Stimulated activated CD4-positive, alpha-beta T cell treated with anti-CD3 and anti-CD28 coated beads, TNF-alpha, amount 100 ng/mL, for 48 hours (primary cell): Measurements from ENCODE around the gene SLC10A6.

Source experiments
- DNase-seq, 3 donors: peaks; one replicate each; pipeline ENCODE4 v3.0.0-alpha.2; 2020; ENCODE audit warnings: low read depth in 3 of 3

SLC10A6 gene

DNA sequence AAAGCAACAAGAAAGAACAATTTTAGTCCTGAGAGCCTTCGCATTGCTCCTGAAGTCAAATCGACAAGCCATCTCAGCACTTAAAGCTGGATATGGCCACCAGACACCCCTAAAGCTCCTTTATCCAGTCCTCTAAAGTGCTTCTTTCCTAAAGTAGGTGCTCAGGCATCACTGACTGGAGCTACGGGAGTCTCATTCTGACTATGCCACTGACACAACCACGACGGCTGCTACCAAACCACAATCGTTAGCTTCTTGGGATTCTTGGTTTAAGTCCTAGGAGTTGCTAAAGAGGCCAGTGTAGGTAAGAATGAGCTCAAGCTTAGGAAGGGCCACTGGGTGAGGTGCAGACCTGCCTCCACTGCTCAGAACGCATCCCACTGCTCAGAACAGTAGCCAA, 1.0 kb downstream of the SLC10A6 start:
- no peak for DNase-seq

DNA sequence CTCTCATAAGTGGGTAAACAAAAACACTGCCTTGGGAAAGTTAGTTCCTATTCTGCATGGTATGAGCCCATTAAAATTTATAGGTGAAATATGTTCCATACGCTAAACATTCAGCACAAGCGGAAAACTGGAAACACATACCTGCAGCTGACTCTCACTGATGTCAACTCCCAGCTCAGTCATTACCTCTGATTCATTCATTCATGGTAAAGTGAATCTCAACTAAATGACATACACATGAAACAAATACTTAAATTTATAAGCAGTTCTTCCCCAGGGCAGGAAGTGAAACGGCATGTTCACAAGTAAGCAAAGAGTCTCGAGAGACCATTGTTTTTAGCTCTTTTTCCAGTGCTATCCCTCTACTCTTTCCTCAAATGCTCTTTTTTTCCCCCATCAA, 1.6 kb downstream of the SLC10A6 start:
- no peak for DNase-seq

DNA sequence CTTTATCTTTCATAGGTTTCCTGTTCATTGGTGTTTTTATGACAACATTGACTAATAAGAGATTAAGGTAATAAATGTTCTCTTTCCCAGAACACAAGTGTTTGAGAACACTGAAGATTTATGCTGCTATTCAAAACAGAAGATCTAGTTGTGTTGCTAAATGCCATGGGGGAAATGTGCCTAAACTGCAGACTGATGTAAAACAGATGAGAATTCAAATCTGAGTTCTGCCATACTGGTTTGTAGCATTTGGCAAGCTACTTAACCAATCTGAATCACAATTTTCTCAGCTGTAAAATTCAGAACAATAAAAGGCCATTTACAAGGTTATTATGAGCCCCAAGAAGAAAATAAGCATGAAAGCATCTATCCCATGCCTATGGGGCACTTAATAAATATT, 2.3 kb downstream of the SLC10A6 start:
- DNase-seq = no peak

DNA sequence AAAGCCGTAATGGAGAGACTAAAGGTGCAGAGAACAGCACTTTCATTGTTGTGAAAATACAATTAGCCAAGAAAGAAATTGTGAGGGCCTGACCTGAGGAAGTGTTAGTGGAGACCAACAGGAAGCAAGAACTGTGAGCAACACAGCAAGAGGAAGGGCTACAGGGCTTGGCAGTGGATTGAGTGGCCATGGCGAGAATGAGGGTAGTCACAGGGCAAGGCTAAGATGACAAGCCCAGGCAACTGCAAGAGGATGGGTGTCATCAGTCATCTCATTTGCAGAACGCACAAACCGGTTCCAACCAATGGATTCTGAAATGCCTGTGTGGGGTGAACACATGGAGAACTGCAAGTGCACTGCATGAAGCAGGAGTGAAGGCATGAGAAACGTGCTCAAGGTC, 3.6 kb downstream of the SLC10A6 start:
- DNase-seq = no peak

DNA sequence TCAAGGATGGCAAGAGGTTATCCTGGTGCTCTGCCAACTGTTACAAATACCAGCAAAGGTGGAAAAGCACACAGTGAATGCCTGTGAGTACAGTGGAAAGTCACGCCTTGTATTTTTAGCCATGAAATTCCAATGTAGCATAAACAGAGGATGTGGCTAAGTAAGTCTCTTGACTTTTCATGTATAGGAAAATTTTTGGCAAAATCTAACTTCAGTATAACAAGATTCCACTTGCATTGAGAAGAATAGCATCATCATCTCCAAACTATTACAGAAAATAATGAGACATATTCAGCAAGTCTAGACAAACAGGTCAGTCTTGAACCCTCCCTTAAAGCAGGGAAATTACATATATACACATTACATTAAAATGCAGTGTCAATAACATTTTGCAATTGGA, 7.9 kb downstream of the SLC10A6 start:
- DNase-seq = no peak

DNA sequence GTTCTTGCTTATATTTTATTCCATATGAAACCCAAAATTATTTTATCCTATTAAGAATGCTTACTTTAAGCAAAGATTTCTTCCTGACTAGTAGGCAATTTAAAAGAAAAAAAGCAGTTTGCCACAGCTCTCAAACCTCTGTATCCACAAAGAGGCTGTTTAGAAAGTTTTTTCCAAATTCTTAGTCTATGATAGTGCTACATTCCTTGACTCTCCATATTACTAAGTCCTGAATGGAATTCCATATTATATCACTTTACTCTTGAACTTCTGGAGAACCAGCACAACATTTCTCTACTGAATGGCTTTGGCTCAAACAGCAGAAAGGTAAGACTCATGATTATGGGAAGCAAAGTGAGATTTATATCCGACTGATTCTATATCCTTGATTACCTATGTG, 8.3 kb downstream of the SLC10A6 start:
- DNase-seq = no peak

DNA sequence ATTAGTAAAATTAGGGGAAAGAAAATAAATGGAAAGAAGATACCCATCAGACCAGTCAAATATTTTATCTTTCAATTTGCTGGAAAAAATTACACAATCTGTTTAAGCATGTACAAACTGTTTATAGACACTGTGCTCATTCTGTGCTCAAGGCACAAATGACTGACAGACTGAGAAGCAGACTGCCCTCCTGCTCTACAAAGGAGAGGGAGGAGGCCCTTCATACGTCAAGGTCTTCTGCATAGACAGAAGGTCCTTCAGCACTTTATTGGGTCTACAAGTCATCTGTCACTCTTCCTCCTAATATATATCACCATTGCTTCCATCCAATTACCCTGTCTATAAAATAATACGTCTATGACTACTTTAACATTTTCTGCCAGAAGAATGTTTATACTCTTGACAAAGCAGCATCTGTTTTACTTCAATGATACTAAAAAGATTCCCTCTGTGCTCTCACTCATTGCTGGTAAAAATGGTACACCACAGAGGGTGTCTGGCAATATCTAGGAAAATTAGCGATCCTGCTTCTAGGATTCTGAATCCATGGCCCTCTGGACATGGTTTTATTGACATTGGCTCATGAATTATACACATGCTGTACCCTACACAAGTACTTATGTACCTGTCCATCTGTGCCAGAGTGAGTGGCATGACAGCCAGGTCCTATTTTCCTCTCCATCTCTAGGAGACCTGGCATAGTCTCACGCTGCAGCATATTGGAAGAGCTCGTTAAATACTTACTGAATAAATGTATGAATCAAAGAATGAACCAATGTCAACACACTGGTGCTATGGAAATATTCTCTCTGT, 11.3 kb downstream of the SLC10A6 start:
- DNase-seq = no peak

DNA sequence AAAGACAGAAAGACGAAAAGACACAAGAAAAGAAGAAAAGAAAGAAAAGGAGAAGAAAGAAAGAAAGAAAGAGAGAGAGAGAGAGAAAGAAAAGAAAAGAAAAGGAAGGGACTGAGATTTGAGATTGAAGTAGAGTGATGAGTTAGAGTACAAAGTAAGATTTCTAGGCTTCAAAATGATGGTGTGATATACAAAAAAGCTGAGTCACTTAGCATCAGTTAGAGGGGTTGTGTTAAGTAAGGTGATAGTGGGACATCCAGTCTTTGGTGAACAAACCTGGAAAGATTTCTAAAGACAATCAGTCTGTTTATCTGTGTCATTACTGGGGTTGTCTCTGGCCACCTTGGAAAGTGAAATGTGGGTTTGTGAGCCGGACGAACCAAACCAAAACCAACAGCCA, 13.5 kb downstream of the SLC10A6 start:
- DNase-seq = no peak

DNA sequence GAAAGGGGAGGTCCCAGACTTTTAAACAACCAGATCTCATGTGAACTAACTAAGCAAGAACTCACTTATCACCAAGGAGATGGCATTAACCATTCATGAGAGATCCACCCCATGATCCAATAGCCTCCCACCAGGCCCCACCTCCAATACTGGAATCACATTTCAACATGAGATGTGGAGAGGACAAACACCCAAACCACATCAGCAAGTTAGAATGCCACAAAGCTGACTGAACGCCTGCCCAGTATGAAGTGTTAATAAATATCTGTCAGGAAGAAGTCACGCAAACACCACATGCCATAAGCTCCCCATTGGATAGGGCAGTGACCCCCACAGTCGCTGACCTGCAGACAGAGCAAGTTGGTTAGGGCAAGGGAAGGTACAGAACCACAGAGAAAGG, 14.3 kb downstream of the SLC10A6 start:
- no peak for DNase-seq

DNA sequence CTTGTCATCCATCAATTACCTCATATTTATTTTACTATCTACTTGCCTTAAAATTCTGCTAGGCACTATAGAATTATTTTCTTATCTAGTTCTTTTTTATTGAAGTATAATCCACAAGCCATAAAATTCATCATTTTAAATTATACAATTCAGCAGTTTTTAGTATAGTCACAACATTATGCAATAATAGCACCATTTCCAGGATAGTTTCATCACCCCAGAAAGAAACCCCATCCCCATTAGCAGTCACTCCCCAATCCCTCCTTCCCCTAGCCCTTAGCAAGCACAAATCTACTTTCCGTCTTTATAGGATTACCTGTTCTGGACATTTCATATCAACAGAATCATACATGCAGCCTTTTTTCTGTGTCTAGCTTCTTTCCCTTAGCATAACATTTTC, 15.6 kb downstream of the SLC10A6 start:
- no peak for DNase-seq

DNA sequence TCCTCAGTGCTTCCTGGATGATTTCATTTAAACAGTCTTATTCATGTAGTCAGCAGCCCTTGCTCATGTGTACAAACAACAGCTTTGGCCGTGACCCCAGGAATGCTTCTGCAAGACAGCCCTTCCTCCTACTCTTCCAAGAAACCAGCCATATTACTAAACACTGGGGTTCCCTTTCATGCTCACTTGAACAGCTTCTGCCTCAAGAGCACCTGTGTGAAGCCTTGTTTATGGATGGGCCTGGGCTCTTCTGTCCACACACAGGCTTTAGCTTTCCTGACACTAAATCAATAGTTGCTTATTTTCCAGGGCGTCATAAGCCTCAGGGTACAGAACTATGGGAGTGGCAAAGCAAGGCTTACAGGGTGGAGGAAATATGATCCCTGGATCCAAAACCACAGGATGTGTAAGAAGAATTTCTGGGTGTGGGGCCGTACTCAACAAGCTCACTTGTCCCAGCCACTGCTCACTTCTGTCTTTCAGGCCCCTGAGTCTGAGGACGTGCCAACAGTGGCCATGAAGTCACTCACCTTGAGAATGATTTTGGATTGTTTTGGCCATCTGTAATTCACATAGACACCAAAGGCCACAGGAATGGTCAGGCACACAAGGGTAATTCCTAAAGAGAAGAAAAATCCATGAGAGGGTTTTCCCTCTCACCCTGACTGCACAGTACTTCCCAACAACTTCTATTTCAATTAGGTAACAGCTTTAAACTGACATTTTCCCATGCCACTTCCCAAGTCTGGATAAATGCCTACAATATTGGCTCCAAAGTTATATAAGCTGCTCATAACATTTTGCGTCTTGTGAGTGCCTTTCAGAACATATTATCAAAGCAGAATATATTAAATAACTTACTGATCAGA, 17.7 kb downstream of the SLC10A6 start:
- no peak for DNase-seq

DNA sequence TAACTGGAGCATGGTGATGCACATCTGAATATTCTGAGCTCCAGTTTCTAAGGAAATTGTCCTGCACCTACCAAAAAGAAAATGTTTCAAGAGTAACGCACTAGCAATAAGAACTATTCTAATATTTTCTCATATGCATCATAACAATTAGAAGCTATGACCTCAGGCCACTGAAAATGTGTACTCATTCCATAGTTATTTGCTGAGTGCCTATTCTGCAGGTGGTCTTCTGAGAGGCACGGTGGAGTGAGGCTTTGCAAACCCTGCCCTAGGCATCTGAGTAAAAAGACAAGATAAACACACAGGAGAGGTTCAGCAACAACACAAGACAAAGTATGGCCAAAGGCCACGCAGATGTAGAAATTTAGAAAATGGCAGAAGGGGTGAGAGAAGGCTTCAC, 23.7 kb downstream of the SLC10A6 start:
- no peak for DNase-seq

DNA sequence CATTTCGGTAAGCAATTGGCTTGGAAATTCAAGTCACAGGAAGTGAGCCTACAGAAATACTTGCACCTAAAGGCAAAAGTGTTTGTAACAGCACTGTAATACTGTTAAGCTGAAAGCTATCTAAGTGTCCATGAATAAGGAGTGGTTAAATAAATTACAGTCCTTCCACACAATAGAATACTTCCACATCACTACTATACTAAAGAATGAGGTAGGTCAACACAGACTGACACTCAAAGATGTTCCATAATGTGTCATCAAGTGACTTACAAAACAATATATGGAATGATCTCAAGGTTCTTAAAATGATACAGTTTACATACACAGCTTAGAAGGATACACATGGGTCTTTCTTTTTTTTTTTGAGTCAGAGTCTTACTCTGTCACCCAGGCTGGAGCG, 27.0 kb downstream of the SLC10A6 start:
- no peak for DNase-seq

DNA sequence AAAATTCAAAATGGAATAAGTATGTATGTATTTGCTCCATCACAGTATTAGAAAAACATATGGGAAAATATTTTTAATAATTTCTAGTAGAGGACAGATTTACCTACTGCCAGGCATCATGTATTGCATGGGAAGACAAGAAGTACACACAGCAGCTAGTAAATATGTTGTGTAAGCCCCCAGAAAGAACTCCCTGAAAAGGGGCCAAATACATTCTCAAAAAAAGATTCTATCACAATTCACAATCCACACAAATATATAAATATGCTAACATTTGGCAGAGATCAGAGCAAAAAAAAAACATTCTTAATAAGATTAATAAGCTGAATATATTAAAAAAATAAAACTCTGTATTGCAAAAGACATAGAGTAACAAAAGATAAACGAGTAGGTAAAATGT, 28.0 kb downstream of the SLC10A6 start:
- no peak for DNase-seq

DNA sequence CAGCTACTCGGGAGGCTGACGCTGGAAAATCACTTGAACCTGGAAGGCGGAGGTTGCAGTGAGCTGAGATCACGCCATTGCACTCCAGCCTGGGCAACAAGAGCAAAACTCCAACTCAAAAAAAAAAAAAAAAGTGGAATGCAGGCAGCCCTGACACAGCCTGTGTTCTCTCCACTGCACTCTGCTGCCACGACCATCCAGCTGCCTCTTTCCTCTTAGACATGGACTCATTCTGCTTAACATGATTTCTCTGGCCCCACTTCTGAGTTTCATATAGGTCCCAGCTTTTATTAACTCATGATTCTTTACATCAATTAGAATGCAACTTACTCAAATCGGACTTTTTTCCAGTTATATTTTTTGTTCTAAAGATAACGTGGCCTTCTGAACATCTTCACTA, 29.6 kb downstream of the SLC10A6 start:
- DNase-seq = no peak

DNA sequence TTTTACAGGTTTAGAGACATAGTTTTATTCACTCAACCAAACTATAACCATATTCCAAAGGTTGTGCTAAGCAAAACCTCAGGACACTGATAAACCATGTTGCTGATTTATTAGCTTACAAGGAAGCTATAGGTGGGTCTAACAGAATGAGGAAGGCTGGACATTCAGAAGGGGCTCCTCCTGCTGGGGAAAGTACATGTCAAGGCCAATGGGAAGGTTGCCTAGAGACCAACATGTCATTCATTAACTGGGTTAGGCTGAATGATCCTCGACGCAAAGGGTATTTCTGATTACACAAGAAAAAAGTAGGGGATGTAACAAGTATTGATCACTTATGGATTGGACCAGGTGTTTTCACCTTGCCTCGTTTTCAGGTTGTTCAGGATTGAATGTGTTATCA, 30.3 kb downstream of the SLC10A6 start:
- no peak for DNase-seq

DNA sequence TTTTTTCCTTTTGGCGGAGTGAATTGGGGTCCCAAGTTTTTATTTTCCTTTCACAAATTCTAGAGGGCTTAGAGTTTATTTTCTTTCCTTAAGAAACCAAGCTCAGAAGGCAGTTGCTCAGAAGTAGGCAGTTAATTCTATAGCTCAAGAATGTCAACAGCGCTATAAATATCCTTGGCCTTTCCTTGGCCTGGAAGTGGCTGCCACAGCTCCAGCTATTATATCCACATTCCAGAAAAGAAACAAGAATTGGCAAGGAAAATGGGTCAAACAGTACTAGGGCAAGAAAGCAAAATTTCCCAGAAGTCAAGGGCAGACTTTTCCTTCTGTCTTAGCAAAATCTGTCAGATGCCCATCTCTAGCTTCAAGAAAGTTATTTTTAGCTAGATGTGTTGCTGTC, 31.0 kb downstream of the SLC10A6 start:
- no peak for DNase-seq

DNA sequence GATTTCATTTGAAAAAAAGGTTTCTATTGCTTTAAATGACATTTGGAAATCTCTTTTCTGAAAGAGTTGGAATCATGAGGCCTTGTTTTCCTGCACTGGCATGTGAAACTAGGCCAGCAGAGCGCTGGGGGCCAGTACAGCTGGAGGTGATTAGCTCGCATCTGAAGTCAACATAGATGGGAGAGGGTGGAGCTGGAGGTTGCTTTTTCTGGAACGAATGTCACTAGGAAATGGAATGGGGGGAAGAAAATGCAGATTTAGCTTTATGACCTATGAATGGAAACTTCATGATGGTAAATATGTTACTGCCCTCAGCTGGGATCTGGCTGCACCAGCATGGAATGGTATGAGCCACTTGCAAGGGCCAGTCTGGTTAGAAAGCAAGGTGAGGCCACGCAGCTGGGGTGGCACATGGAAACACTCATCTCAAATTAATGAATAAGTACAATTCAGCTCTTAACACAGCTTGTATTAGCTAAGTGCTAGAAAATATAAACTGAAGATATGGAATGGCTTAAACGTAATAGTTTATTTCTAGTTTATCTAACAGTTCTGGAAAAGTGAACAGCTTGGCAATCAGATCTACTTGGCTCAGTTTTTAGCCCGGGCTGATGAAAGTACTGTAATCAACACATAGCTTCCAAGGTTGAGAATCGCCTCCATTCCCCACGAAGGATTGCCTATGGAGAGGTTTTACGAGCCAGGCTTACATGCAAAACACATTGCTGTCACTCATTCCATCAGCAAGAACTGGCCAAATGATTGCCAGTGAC, 32.5 kb downstream of the SLC10A6 start:
- no peak for DNase-seq

DNA sequence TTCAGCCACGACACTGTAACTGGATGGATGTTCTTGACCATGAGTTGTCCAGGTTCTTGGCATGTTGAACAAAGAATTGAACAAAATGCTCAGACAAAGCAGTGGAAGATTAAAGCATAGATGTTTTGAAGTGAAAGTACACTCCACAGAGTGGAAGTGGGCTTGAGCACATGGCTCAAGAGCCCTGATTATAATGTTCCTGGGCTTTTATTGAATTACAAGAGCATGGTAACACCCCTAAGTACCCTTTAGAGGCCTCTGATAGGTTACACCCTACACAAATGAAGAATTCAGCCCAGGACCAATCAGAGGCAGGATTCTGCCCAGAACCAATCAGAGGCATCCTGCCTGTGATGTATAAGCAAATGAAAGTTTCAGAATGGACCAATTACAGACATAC, 33.5 kb downstream of the SLC10A6 start:
- no peak for DNase-seq

DNA sequence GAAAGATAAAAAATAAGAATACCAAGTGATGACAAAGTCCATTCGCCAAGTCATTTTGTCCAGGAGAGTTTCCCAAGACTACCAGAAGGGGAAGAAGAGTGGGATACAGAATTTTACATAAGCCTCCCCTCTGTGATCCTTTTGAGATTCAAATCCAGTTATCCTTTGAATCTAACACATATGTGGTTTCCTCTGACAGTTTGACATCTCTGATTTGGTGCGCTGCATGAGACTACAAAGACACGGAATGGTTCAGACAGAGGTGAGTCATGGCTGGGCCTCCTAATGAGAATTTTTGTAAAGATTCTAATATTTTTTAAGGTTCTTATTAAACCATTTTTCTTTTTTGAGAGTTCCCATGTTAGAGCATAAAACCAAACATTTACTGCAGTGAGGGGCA, 38.3 kb downstream of the SLC10A6 start:
- no peak for DNase-seq

DNA sequence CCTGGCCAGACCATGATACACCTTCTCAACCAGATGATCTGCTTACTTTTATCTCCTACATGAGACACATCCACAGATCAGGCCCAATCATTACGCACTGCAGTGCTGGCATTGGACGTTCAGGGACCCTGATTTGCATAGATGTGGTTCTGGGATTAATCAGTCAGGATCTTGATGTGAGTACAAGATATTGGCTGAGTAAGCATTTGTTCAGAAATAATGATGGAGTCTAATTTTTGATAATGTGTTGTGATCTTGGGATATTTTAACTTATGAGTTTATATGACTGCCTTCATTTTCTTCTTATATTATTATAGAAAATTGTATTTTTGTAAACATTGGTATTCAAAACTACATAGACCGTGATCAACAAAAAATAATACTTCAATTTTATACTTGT, 39.4 kb downstream of the SLC10A6 start:
- no peak for DNase-seq

DNA sequence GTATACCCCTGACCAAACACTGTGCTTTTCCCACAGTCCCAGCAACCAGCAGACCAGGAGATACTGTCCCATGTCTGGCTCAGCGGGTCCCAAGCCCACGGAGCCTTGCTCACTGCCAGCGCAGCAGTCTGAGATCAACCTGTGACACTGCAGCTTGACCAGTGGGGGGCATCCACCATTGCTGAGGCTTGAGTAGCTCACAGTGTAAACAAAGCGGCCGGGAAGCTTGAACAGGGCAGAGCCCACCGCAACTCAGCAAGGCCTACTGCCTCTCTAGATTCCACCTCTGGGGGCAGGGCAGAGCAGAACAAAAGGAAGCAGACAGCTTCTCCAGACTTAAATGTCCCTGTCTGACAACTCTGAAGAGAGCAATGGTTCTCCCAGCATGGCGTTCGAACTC, 58.1 kb downstream of the SLC10A6 start:
- DNase-seq = no peak

DNA sequence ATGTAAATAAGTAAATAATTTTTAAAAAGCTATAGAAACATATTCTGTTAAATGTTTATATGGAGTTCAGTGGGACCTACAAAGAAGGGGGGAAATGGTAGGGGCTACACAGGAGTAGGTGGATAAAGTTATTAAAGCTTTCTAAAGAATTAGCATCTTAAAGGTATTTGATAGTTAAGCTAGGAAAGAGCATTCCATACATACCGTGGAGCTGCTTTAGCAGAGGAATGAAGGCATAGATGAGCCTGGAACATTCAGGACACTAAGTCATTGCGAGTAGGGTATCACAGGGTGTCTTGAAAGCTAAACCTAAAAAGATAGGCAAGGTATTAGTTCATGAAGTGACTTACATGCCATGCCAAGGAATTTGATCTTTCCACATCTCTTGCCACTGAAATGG, 60.4 kb downstream of the SLC10A6 start:
- DNase-seq = no peak
